Stimulated activated CD8-positive, alpha-beta memory T cell treated with anti-CD3 and anti-CD28 coated beads, Interleukin-4, amount 100 ng/mL, for 24 hours (primary cell): Measurements from ENCODE around the gene RHBDL2.
A peak's percentile ranks its signal among the peaks of the same experiment; 100 is the strongest.
"Not testable (repeated sequence)": the region's sequence is repeated elsewhere in the genome, so short reads cannot be mapped to it uniquely, and the experiment has no call there.

Experiments used
- DNase-seq: peaks from one replicate; pipeline ENCODE4 v3.0.0-alpha.2; 2020; ENCODE audit warnings: low read depth

Gene RHBDL2

DNA sequence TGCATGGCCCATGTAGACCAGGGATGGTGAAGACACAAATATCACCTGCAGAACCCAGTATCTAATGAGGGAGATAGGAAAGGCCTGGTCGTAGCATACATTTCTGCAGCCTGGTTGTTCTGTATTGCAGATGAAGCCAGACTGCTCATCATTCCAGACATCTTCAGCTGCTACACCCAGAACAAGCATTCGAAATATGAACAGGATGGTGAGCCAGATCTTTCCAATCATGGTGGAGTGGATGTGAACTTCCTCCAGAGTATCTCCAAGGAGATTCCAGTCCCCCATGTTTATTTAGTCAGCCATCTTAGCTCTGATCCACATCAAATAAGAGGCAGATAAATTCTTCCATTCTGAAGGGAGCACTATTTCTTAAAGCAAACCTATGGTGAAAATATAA, 65.8 kb downstream of the RHBDL2 start:
- DNase-seq: no peak

DNA sequence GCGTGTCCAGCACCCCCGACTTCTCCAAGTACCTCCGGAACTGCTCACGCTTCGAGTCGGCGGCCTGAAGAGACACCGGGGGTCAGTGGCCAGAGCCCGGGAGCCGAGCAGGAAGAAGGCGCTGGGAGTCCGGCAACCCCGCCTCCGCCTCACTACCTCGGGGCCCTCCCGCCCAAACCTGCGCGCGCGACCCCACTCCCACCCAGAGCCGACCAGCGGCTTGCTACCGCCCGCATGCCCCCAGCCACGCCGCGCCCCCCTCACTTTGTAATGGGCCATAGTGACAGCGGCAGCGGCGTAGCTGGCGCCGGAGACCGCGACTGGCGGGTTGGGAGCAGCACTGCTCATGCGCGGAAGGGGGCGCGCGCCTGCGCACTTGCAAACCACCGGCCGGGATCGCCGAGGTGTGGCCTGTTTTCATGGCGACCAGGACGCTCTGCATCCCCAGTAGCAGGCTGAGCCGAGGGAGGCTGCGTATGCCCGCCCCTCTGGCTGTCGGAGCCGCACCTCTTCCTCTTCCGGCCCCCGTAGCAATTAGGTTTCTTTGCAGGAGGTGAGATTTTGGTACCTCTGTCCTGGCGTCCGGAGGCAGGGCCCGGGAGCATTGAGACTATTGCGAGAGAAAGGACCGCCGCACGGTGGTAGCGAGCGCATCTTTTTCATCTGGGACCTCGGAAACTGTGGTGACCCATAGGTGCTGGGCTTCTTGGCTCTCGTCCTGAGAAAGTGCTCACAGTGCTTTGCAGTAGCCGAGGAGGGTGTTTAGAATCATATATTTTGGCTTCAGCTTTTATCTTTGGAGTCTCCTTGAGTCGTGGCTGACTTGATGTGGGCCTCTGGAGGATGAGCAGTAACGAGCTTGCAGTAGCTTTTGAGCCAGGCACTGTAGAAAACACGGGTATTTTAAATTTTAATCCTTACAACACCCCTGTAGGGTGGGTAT, 68.3 kb downstream of the RHBDL2 start, which contains the start of gene MYCBP:
Gene MYCBP (minus strand): TSS at position 322 of the 943 bp plus-strand sequence. CDS start 43 bp downstream, at position 279.
- DNase-seq: peak; percentile 95

DNA sequence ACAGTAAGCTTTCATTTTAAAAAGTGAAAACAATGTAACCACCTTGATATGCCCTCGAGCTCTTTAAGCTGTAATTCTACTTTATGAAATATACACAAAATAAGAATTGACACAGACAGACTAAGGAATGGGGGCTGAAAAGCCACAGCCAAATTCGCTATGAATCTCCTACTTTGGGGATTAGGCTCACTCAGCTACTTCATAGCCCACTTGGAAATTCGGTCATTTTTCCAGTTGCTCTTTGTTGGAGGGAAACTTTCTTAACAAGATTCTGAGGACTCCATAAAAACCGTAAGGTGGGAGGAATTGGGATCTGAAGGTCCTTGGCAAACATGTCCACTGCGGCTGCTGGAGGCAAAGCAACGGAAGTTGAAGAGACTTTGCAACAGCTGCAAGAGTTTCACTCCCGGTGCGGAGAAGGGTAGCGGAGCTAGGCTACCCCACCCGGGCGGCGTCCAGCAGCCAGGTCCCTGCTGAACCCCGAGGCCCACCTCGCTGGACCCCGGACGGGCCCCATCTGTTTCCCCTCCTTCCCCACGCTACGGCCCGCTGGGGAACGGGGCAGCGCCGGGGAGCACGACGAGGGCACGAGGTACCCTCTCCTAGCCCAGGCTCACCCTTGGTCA, 69.1 kb downstream of the RHBDL2 start:
- peak; percentile 13 for DNase-seq

DNA sequence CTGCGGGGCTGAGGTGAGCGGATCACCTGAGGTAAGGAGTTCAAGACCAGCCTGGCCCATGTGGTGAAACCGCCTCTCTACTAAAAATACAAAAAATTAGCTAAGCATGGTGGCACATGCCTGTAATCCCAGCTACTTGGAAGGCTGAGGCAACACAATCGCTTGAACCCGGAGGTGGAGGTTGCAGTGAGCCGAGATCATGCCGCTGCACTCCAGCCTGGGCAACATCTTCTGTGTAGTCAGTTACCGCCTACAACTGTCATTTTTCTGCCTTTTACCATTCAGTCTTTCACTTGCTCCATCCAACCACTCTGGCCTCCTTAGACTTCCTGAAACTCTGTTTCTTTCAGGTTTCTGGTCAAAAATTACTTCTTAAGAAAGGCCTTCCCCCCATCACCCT, 70.6 kb downstream of the RHBDL2 start:
- DNase-seq: no peak

DNA sequence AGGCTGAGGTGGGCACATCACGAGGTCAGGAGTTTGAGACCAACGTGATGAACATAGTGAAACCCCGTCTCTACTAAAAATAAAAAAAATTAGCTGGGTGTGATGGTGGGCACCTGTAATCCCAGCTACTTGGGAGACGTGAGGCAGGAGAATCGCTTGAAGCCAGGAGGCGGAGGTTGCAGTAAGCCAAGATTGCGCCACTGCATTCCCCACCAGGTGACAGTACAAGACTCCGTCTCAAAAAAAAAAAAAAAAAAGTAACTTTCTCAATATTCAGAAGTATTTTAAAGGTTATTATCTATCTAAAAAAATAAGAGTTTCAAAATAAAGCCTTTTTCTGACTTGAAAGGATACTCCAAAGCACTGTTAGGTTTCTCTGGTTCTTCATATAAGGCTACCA, 74.4 kb downstream of the RHBDL2 start:
- DNase-seq: no peak

DNA sequence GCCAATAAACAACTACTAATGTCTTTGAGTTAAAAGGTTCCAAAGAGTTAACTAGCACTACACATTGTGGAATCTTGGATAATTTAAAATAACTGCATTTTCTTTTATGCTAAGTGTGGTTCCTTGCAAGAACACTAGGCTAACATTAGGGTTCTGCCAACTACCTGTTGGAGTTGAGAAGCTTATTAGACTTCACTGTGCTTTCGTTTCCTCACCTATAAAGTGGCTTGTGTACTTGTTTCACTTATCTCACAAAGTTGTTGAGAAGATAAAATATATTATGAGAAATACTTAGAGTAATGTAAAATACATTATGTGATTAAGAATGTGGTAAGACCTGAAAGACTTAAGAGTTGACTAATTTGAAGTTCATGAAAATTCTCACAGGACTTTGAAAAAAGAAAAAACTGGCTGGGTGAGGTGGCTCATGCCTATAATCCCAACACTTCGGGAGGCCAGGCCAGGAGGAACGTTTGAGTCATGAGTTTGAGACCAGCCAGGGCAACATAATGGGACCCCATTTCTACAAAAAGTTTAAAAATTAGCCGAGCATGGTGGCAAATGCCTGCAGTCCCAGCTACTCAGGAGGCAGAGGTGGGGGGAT, 76.4 kb downstream of the RHBDL2 start:
- no peak for DNase-seq

DNA sequence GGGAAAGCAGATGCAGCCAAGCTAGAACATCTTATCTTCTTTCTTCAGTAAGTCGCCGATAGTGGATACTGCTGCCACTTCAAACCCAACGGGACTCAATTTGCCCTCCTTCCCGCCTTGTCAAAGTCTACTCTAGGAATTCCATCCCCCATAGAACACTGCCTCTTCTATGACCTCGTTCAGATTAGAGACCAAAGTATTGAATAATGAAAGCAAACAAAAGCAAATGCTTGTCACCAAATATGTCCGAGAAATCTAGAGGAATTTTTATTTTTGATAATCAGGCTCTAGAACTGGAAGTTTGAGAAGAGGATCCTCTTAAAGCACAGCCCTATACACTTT, 81.2 kb downstream of the RHBDL2 start:
- no peak for DNase-seq

DNA sequence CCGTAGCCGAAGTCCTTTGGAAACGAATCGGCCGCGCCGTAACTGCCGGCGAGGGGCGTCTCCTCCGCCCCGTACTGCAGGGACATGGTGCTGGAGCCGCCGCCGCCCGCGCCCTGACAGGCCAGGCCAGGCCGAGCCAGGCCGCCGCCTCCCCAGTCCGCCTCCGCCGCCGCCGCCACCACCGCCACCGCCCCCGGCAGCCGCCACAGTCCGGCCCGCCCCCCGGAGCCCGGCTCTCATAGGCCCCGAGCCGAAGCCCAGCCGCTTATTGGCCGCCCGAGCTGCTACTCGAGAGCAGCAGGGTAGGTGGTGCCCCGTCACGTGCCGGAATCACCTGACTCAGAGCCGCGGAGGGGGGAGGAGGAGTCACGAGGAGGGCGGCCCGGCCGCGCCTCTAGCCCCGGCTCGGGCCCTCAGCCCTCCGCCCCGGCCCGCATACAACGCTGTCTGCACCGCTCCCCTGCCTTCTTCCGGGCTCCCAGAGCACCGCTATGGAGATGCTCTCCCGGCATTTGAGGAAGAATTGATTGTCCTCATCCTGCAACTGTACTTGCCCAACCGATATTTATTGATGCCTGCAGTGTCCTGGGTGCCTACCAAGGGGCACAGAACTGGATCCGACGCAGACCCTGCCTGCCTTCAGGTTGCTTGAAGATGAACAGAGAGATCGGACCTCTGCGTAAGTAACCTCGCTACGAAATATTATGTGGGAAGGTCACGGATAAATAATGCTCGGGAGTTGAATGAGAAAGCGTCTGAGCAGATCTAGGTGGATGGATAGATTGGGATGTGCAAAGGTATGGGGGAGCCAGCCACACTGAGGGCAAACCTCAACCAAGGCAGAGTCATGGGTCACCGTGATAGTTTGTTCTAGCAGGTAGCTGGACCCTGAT, 81.8 kb downstream of the RHBDL2 start, which contains the start of gene RRAGC:
Gene RRAGC (minus strand): TSS at position 212 of the 893 bp plus-strand sequence. CDS start 126 bp downstream, at position 86.
- peak; percentile 98 for DNase-seq

DNA sequence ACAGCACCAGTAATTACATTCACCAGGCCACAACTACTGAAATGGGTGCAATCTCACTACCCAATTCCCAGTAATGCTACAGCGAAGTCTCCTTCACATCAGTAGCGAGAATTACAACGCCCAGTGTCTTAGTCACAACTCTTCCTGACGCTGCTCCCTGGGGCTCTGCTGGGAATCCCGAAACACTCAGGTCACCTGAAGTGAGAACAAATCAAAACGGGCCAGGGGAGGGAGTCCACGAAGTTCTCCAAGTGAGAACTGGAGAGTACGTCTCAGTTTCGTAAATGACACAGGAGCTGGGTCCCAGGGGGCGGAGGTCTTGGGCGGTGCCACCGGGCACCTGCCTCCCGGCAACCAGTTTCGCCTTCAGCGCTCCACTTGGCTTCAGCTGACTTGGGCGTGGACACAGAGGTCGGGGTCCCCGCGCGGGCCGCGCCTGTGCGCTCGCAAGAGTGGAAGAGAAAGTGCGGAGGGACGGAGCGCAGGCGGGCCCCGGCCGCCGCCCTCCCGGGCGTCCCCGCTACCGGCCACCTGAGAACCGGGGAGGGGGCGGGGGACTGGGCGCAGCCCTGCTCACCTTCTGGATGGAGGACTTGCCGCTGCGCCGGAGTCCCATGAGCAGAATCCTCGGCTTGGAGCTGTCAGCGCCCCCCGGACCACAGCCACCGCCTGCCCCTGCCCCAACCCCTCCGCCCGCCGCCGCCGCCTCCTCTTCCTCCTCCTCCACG, 82.6 kb downstream of the RHBDL2 start:
- DNase-seq: peak; percentile 34

DNA sequence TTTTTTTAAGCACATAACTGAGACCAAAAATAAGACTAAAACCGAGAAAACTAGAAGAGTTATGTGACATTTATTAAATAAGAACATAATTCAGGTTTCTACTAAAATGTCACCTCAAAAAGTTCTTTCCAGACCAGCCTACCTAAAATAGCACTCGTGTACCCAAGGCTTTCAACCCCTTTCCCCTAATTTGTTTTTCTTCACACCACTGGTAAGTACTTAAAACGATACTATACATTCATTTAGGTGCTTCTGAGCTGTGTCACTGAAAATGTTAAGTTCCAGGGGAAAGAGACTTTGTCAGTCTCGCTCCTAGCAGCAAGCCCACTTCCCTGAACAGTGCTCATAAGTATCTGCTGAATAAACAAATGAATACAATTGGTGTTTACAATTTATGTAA, 88.8 kb downstream of the RHBDL2 start:
- no peak for DNase-seq

DNA sequence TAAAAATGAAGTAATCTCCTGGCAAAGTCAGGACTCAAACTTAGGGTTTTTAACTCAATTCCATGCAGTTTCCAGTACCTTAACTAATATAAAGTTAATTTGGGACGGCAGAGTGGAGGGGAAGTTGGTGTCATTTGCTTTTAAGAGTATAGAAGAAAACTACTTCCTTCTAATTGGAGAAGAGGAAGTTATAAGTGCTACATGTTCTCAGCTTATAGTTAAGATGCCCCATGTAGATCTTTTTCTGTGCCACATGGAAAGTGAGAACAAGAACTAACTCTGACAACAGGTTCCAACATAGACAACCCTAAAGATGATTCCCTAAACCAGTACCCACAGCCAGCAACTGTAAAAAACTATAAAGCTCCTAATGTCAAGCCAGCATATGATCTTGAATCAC, 93.6 kb downstream of the RHBDL2 start:
- DNase-seq: no peak

DNA sequence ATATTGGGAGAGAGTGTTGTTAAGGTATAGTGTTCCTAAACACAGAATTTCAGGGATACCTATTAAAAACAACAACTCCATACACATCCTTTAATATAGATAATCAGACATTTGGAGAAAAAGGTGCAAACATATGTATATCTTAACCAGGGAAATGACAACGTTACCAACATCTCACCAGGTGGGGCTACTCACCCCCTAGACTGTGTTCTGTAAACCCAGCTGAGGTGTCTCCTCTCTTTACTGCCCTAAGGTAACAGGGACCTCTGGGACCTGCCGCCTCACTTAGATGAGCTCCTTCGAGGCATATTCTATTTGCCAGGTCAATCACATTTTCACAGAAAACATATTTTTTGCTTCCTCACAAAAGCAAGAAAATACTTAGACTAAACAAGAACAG, 95.4 kb downstream of the RHBDL2 start:
- no peak for DNase-seq

DNA sequence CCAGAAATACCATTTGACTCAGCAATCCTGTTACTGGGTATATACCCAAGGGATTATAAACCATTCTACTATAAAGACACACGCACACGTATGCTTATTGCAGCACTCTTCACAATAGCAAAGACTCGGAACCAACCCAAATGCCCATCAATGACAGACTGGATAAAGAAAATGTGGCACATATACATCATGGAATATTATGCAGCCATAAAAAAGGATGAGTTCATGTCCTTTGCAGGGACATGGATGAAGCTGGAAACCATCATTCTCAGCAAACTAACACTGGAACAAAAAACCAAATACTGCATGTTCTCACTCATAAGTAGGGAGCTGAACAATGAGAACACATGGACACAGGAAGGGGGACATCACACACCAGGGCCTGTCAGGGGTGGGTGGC, 96.5 kb downstream of the RHBDL2 start:
- not testable (repeated sequence) for DNase-seq

DNA sequence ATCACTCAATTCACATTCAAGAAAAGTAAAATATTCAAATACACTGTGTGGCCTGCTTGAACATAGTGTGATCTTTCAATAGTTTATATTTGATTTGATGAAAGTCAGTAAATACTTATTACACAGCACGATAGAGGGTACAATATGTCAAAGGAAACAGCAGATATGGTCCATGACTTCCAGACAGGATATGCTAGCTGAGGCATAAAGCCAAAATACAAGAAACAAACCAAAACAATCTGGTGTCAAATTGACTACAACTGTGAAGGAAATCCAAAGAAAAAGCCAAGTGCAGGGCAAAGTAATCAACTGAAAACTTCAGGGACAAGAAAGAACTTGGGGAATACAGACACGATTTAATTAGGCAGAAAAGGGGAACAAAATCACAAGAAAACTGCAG, 101.3 kb downstream of the RHBDL2 start:
- DNase-seq: no peak

DNA sequence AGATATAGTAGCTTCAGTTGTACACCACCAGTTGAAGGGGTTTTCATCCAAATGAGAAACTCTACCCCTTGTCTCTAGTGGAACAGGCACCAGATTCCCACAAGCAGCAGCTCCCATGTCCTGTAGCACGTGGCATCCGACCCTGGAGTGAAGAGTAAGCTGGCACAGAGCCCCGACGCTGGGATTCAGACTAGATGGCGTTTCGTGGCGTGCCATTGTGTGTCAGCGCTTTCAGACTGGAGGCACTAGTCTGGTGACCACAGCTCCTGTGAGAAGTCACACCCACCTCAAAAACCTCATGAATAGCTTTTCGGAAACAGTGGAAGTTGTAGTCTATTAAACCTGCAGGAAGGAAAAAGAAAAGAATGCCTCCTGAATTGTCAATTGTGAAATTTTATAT, 102.3 kb downstream of the RHBDL2 start:
- no peak for DNase-seq

DNA sequence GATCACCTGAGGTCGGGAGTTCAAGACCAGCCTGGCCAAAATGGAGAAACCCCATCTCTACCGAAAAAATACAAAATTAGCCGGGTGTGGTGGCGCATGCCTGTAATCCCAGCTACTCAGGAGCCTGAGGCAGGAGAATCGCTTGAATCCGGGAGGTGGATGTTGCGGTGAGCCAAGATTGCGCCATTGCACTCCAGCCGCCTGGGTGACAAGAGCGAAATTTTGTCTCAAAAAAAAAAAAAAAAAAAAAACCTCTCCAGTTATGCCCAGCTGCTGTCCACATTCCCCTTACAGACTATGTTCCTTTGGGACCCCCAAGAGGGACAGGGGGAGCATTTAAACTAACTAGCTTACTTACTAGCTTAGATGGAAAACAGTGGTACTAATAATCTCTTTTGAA, 105.3 kb downstream of the RHBDL2 start:
- DNase-seq: not testable (repeated sequence)
